Measurements from ENCODE around the gene CSTF1.
A peak's percentile ranks its signal among the peaks of the same experiment; 100 is the strongest.

CSTF1 gene

DNA sequence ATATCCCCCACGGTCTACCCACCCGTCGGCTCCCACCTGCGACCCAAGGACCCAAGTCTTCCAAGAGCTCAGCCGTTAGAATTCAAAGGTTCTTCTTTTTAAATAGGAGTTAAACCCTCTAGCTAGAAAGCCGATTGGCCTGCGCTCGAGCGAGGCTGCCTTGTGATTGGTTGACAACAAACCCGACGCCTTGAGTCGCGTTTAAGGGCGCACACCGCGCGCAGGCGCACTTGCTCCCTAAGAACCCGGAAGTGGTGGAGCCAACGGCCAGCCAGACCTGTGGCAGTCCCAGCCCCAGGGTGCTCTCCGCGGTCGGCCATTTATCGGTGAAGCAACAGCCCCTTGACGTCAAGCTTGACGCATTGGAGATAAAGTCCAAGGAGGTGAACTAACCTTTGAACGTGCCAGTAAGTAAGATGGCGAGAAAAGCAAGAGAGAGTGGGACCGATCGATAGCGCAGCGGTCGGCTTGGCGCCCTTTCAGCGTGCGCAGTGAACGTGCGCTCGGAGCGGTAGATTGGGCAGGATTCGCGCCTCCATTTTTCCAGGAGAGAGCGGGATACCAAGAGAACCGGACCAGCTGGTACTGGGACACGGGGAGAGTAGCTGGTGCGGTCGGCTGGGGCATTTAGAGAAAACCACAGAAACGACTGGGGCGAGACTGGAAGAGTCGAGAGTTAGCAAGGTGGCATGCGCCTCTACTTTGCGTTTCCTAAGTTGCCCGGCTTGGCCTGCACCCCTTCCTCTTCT lies at the start of gene CSTF1, which contains the start of gene AURKA:
Gene CSTF1 (plus strand): TSS at position 514 of the 749 bp plus-strand sequence. CDS start 2,908 bp downstream, outside the sequence.
Gene AURKA (minus strand): TSS at position 84 of the 749 bp plus-strand sequence. CDS start 4,018 bp downstream, outside the sequence.
- Histone ChIP-seq H3K27ac (ENCODE audit: low read depth, low read length) (peak within 1 kb of the TSS; percentile 95), H3K27me3 (ENCODE audit: control insufficient read depth in 1 of 2, insufficient read depth in 2 of 2, low read length in 2 of 2) (no peaks in the 10 kb centered on the region), H3K9me3 (ENCODE audit: low read length) (no peaks in the 10 kb centered on the region), H3K36me3 (ENCODE audit: insufficient read depth, low read length) (peaks cover 19% of the 10 kb centered on the region), H3K4me3 (ENCODE audit: low read depth in 1 of 2, low read length in 2 of 2) (peak within 1 kb of the TSS; percentile 96 to 98), H3K4me1 (ENCODE audit: insufficient read depth, low read length) (peaks cover 18% of the 10 kb centered on the region), H3K9ac (ENCODE audit: low read length) (peak within 1 kb of the TSS; percentile 91)

DNA sequence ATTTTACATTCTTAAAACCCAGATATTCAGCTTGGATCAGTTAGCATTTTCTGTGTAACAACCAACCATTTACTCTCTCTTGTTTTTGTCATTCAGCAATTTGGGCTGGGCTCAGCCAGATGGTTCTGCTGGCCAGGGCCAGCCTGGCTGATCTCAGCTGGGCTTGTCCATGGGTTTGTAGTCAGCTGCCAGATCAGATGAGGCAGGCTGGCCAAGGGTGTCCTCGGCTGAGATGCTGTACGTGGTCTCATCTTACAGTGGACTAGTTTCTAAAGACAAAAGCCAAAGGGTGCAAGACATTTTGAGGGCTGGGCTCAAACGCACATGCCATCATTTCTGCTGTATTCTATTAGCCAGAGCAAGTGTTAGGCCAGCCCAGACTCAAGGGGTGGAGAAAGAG lies 49.7 kb upstream of the CSTF1 start:
- no peak overlapping the region for H3K27ac ChIP-seq (ENCODE audit: low read depth, low read length)
- H3K4me1 ChIP-seq (ENCODE audit: insufficient read depth, low read length) = no peaks in the 10 kb centered on the region
- H3K9me3 ChIP-seq (ENCODE audit: low read length) = no peaks in the 10 kb centered on the region
- no peak overlapping the region for H3K4me3 ChIP-seq (ENCODE audit: low read depth in 1 of 2, low read length in 2 of 2)
- no peak overlapping the region for H3K9ac ChIP-seq (ENCODE audit: low read length)
- no peaks in the 10 kb centered on the region for H3K36me3 ChIP-seq (ENCODE audit: insufficient read depth, low read length)
- H3K27me3 ChIP-seq (ENCODE audit: control insufficient read depth in 1 of 2, insufficient read depth in 2 of 2, low read length in 2 of 2) = peaks cover 5 to 6% of the 10 kb centered on the region in 2 donors

DNA sequence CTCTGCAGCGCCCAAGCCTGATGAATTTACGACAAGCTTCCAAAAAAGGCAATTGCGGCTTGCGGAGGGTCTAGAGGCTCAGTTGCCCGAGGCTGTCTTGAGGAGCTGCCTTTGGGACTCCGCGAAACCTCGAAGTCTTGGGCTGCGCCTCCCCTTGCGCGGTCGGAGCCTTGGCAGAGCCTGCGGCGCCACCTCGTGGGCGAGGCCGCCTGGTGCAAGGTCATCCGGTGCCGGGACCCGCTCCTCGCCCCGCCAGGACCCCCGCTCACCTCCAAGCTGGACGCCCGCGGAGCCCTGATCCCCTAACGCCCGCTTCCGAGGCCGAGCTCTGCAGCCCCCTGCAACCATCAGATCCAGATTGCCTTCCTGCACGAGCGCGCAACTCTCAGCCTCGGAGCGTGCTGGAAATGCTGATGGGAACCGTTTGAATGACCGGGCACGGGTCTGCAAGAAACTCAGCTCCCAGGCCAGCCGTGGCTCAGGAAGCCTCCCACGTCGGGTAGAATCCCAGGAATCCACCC lies 48.5 kb upstream of the CSTF1 start:
- Histone ChIP-seq H3K4me3 (ENCODE audit: low read depth in 1 of 2, low read length in 2 of 2) (no peak overlapping the region), H3K27ac (ENCODE audit: low read depth, low read length) (no peak overlapping the region), H3K9me3 (ENCODE audit: low read length) (no peaks in the 10 kb centered on the region), H3K4me1 (ENCODE audit: insufficient read depth, low read length) (no peaks in the 10 kb centered on the region), H3K27me3 (ENCODE audit: control insufficient read depth in 1 of 2, insufficient read depth in 2 of 2, low read length in 2 of 2) (peaks cover 5 to 6% of the 10 kb centered on the region in 2 donors), H3K9ac (ENCODE audit: low read length) (no peak overlapping the region), H3K36me3 (ENCODE audit: insufficient read depth, low read length) (no peaks in the 10 kb centered on the region)

DNA sequence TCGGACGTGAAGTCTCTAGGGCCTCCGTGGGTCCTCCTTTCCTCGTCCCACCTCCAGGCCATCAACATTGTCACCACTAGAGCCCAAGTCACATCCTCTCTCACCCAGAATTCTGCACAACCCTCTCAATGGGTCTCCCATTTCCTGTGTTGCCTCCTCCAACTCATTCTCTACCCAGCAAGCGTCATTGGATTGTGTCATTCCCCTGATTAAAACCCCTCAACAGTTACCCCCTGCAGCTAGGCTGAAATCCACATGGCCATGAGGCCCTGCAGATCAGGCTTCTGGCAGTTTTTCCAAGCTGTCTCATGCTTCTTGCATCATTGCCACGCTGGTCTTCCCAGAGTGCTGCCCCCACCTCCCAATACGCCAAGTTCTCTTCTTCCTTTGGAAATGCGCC lies 46.5 kb upstream of the CSTF1 start:
- Histone ChIP-seq H3K4me1 (ENCODE audit: insufficient read depth, low read length) (no peaks in the 10 kb centered on the region), H3K27me3 (ENCODE audit: control insufficient read depth in 1 of 2, insufficient read depth in 2 of 2, low read length in 2 of 2) (peaks cover 5 to 6% of the 10 kb centered on the region in 2 donors), H3K36me3 (ENCODE audit: insufficient read depth, low read length) (no peaks in the 10 kb centered on the region), H3K27ac (ENCODE audit: low read depth, low read length) (no peak overlapping the region), H3K4me3 (ENCODE audit: low read depth in 1 of 2, low read length in 2 of 2) (no peak overlapping the region), H3K9ac (ENCODE audit: low read length) (no peak overlapping the region), H3K9me3 (ENCODE audit: low read length) (no peaks in the 10 kb centered on the region)

DNA sequence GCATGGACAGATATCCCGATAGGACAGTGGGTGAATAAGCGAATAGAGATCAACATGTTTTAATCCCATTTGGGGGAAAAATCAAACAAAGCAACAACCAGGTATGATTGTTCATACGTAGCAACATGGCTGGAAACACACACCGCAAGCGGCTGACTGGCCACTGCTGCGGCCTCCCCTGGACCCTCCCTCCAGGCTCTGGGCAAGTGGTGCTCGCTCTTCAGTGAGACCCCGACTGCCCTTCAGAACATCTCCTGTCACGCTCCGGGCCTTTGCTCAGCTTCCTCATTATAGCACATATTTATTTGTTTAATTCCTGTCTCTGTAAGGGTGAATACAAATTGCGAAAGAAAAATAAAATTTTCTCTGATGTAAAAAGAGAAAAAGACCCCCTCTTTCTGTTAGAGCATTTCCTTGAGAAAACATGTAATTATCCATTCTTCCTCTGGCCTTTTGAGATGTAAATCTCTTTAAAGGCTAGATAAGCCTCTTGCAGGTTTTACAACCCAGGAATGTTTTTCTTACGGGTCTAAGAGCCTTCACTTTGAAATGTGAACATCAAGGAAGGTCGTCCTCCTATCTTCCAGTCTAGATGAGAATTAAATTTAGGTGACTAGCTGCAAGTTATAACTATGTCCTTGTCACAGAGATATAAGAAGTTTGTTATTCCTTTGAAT lies 44.7 kb upstream of the CSTF1 start:
- Histone ChIP-seq H3K9me3 (ENCODE audit: low read length) (no peaks in the 10 kb centered on the region), H3K27me3 (ENCODE audit: control insufficient read depth in 1 of 2, insufficient read depth in 2 of 2, low read length in 2 of 2) (peaks cover 5 to 6% of the 10 kb centered on the region in 2 donors), H3K4me1 (ENCODE audit: insufficient read depth, low read length) (no peaks in the 10 kb centered on the region), H3K36me3 (ENCODE audit: insufficient read depth, low read length) (no peaks in the 10 kb centered on the region), H3K9ac (ENCODE audit: low read length) (no peak overlapping the region), H3K27ac (ENCODE audit: low read depth, low read length) (no peak overlapping the region), H3K4me3 (ENCODE audit: low read depth in 1 of 2, low read length in 2 of 2) (no peak overlapping the region)

DNA sequence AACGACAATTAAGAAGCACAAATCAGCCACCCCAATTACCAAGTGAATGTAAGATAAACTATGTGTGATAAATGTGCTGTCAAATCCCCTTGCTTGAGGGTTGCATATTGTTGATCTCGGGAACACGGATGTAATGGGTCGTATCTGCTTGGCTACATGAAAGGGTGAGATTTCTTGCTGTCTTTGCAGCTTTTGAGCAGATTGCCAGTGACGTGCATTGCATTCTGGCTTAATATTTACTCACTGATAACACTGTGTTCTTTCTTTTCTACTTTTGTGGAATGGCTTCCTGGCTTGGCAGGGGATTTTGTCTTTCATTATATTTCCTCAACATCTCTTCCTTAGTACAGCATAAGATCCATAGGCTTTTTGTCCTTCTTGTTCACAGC lies 44.1 kb upstream of the CSTF1 start:
- H3K27ac ChIP-seq (ENCODE audit: low read depth, low read length) = no peak overlapping the region
- no peaks in the 10 kb centered on the region for H3K36me3 ChIP-seq (ENCODE audit: insufficient read depth, low read length)
- H3K4me1 ChIP-seq (ENCODE audit: insufficient read depth, low read length) = no peaks in the 10 kb centered on the region
- no peak overlapping the region for H3K4me3 ChIP-seq (ENCODE audit: low read depth in 1 of 2, low read length in 2 of 2)
- peaks cover 5 to 6% of the 10 kb centered on the region in 2 donors for H3K27me3 ChIP-seq (ENCODE audit: control insufficient read depth in 1 of 2, insufficient read depth in 2 of 2, low read length in 2 of 2)
- H3K9me3 ChIP-seq (ENCODE audit: low read length) = no peaks in the 10 kb centered on the region
- no peak overlapping the region for H3K9ac ChIP-seq (ENCODE audit: low read length)

DNA sequence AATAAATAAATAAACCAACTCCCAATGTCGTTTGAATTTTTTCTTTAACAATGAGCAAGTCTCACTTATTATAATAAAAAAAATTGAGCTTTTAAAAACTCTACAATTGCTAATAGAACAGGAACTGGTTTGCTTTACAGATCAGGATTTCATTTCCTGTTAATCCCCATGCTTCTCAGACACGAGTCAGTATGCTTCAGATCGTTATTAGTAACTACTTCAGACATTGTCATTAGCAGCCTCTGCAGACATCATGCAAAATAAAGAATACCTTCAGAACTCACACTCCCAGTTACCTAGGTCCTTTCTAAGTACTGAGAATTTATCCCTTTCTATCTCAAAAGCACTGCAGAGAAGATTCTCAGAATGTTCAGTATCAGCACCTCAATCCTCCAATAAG lies 43.7 kb upstream of the CSTF1 start:
- no peak overlapping the region for H3K9ac ChIP-seq (ENCODE audit: low read length)
- H3K27ac ChIP-seq (ENCODE audit: low read depth, low read length) = no peak overlapping the region
- peaks cover 5 to 6% of the 10 kb centered on the region in 2 donors for H3K27me3 ChIP-seq (ENCODE audit: control insufficient read depth in 1 of 2, insufficient read depth in 2 of 2, low read length in 2 of 2)
- H3K36me3 ChIP-seq (ENCODE audit: insufficient read depth, low read length) = no peaks in the 10 kb centered on the region
- H3K4me1 ChIP-seq (ENCODE audit: insufficient read depth, low read length) = no peaks in the 10 kb centered on the region
- H3K4me3 ChIP-seq (ENCODE audit: low read depth in 1 of 2, low read length in 2 of 2) = no peak overlapping the region
- H3K9me3 ChIP-seq (ENCODE audit: low read length) = no peaks in the 10 kb centered on the region

DNA sequence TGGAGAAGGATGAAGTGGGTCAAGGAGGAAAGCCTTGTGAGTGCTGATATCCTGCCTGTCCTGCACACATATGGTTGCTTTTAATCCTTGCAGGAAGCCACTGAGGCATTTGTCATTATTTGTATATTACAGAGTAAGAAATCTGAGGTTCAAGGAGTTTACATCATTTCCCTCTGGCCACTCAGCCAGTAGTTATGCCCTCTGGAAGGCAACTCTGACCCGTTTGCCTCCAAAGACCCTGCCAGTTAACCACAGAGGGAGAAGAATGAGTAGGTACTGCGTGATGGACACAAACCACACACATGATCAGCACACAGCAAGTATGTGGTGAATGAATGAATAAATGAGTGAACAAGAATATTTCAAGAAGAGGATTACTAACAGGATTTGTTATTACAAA lies 41.6 kb upstream of the CSTF1 start:
- H3K4me3 ChIP-seq (ENCODE audit: low read depth in 1 of 2, low read length in 2 of 2) = no peak overlapping the region
- no peak overlapping the region for H3K27ac ChIP-seq (ENCODE audit: low read depth, low read length)
- no peaks in the 10 kb centered on the region for H3K27me3 ChIP-seq (ENCODE audit: control insufficient read depth in 1 of 2, insufficient read depth in 2 of 2, low read length in 2 of 2)
- H3K9ac ChIP-seq (ENCODE audit: low read length) = no peak overlapping the region
- no peaks in the 10 kb centered on the region for H3K36me3 ChIP-seq (ENCODE audit: insufficient read depth, low read length)
- no peaks in the 10 kb centered on the region for H3K4me1 ChIP-seq (ENCODE audit: insufficient read depth, low read length)
- H3K9me3 ChIP-seq (ENCODE audit: low read length) = no peaks in the 10 kb centered on the region

DNA sequence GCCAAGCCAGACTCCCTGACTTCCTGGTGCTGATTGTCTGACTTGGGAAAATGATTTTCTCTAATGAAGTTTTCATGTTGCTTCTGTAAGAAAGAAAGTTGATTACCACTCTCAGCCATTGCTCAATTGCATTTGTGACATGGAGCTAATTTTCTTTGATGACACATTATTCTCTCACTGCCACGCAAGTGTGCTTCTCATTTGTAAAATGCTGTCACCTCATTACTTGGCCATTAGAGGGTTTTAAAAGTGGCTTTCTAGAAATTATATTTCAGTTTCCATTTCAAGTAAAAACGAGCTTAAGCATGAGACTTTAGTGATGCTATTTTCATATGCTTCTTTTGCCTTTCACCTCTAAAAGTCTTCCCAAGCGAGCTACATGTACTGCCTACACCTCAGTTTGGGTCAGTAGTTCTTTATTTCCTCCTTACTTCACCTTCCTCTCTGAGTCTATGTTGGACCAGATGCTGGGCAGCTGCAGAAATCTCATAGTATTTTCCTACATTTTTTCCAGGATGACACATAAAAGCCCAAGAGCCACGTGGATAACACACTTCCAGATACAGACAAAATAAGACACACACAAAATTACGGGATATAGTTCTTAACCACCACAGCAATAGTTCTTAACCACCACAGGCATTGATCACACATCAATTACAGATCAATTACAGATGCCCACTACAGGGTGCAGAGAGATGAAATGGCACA lies 39.9 kb upstream of the CSTF1 start:
- no peaks in the 10 kb centered on the region for H3K4me1 ChIP-seq (ENCODE audit: insufficient read depth, low read length)
- no peaks in the 10 kb centered on the region for H3K36me3 ChIP-seq (ENCODE audit: insufficient read depth, low read length)
- no peak overlapping the region for H3K9ac ChIP-seq (ENCODE audit: low read length)
- no peaks in the 10 kb centered on the region for H3K27me3 ChIP-seq (ENCODE audit: control insufficient read depth in 1 of 2, insufficient read depth in 2 of 2, low read length in 2 of 2)
- H3K27ac ChIP-seq (ENCODE audit: low read depth, low read length) = no peak overlapping the region
- no peaks in the 10 kb centered on the region for H3K9me3 ChIP-seq (ENCODE audit: low read length)
- no peak overlapping the region for H3K4me3 ChIP-seq (ENCODE audit: low read depth in 1 of 2, low read length in 2 of 2)

DNA sequence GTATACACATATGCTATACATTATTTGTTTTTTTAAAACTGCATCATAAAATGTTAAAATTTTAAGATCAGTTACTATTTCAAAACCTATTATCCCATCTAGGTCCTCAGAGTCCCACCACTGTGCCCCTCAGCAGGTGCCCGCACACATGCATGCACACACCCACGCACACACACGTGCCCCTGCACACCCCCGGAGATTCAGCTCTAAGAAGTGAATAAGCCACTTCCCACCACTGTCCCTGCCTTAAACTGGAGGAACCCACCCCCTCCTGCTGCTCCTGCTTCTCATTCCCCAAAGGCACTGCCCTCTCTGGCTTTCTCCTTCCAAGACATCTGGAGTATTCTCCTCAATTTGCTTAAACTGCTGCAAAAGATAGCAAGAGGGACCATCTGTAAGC lies 39.1 kb upstream of the CSTF1 start:
- Histone ChIP-seq H3K4me3 (ENCODE audit: low read depth in 1 of 2, low read length in 2 of 2) (no peak overlapping the region), H3K36me3 (ENCODE audit: insufficient read depth, low read length) (no peaks in the 10 kb centered on the region), H3K9ac (ENCODE audit: low read length) (no peak overlapping the region), H3K4me1 (ENCODE audit: insufficient read depth, low read length) (peaks cover 3% of the 10 kb centered on the region), H3K27ac (ENCODE audit: low read depth, low read length) (no peak overlapping the region), H3K27me3 (ENCODE audit: control insufficient read depth in 1 of 2, insufficient read depth in 2 of 2, low read length in 2 of 2) (no peaks in the 10 kb centered on the region), H3K9me3 (ENCODE audit: low read length) (no peaks in the 10 kb centered on the region)

DNA sequence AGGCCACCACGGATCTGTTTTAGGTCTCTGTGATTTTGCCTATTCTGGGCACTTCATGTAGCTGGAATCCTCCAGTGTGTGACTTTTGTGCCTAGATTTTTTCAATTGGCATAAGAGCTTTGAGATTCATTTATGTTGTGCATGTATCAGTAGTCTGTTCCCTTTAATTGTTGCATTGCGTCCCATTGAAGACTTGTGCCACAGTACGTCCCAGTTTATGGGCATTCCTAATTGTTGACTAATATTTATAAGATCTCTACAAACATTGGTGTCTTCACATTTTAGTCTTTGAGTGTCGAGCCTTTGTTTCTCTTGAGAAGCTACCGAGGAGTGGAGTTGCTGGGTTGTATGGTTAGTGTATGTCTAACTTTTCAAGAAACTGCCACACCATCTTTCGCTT lies 34.4 kb upstream of the CSTF1 start:
- no peaks in the 10 kb centered on the region for H3K27me3 ChIP-seq (ENCODE audit: control insufficient read depth in 1 of 2, insufficient read depth in 2 of 2, low read length in 2 of 2)
- peaks cover 28% of the 10 kb centered on the region for H3K4me1 ChIP-seq (ENCODE audit: insufficient read depth, low read length)
- H3K9me3 ChIP-seq (ENCODE audit: low read length) = no peaks in the 10 kb centered on the region
- no peaks in the 10 kb centered on the region for H3K36me3 ChIP-seq (ENCODE audit: insufficient read depth, low read length)
- H3K4me3 ChIP-seq (ENCODE audit: low read depth in 1 of 2, low read length in 2 of 2) = peak overlapping the region; percentile 26 to 29
- no peak overlapping the region for H3K27ac ChIP-seq (ENCODE audit: low read depth, low read length)
- no peak overlapping the region for H3K9ac ChIP-seq (ENCODE audit: low read length)
